Parathyroid adenoma (tissue), 2 donors: ENCODE data around the gene SAPCD2.

Experiments used
- H2AFZ ChIP-seq: fragments of 300-600 bp; sonication (generic); one replicate; pipeline ENCODE4 v1.7.0; 2017; ENCODE audit warnings: antibody characterized with exemption, mild to moderate bottlenecking
- H3K27ac ChIP-seq: fragments of 300-600 bp; sonication (generic); one replicate; pipeline ENCODE4 v1.7.0; 2017
- H3K27me3 ChIP-seq: fragments of 300-600 bp; sonication (generic); one replicate; pipeline ENCODE4 v1.7.0; 2017; ENCODE audit warnings: low read length; ENCODE audit not compliant: control insufficient read depth, insufficient read depth
- H3K36me3 ChIP-seq: fragments of 300-600 bp; sonication (generic); one replicate; pipeline ENCODE4 v1.7.0; 2017; ENCODE audit warnings: low read length; ENCODE audit not compliant: control insufficient read depth, insufficient read depth
- H3K4me1 ChIP-seq: fragments of 300-600 bp; sonication (generic); one replicate; pipeline ENCODE4 v1.7.0; 2017; ENCODE audit warnings: control low read depth
- H3K4me2 ChIP-seq: fragments of 300-600 bp; sonication (generic); one replicate; pipeline ENCODE4 v1.7.0; 2017; ENCODE audit warnings: low read length
- H3K4me3 ChIP-seq: fragments of 300-600 bp; sonication (generic); one replicate; pipeline ENCODE4 v1.7.0; 2017; ENCODE audit warnings: low read depth, low read length
- H3K79me2 ChIP-seq: fragments of 300-600 bp; sonication (generic); one replicate; pipeline ENCODE4 v1.7.0; 2017; ENCODE audit warnings: control low read depth
- H3K9ac ChIP-seq: fragments of 300-600 bp; sonication (generic); one replicate; pipeline ENCODE4 v1.7.0; 2017; ENCODE audit warnings: mild to moderate bottlenecking
- H3K9me3 ChIP-seq: fragments of 300-600 bp; sonication (generic); one replicate; pipeline ENCODE4 v1.7.0; 2017; ENCODE audit warnings: low read length; ENCODE audit not compliant: control insufficient read depth
- CTCF ChIP-seq: fragments of 300-600 bp; sonication (generic); IDR thresholded peaks from one replicate; pipeline ENCODE4 v1.7.0; 2017; ENCODE audit warnings: antibody characterized with exemption, mild to moderate bottlenecking
- donor health status: primary hyperparathyroidism.

SAPCD2 gene

DNA sequence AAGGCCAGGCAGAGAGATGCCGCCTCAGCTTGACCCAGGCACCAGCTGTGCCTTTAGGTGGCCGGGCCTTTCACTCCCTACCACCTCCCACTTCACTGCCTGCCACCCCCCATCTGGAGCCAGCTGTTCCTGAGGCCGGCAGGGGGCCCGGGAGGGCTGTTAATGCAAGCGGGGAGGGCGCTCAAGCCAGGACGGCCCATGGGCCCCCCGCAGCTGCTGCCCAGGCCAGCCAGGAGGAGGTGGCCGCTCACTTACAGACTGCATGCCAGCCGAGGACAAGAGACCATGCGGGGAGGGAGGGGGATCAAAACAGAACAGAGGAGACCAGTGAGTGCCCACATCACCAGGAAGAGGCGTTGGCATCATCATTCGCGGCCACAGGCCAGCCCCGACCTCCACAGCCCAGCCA lies 46.8 kb downstream of the SAPCD2 start:
- Histone ChIP-seq H3K9me3 (no peaks in the 10 kb centered on the region), H3K9ac (no peak overlapping the region), H3K27me3 (no peaks in the 10 kb centered on the region), H3K4me2 (no peak overlapping the region), H2AFZ (no peak overlapping the region), H3K36me3 (no peaks in the 10 kb centered on the region), H3K4me3 (no peak overlapping the region), H3K27ac (no peak overlapping the region), H3K79me2 (peaks cover 3% of the 10 kb centered on the region), H3K4me1 (peaks cover 9% of the 10 kb centered on the region)
- TF ChIP-seq CTCF, result no peak

GRCh38 chr9:137023157-137023556 lies 47.2 kb downstream of the SAPCD2 start:
- TF ChIP-seq CTCF, result no peak
- H3K4me2 ChIP-seq, result no peak overlapping the region
- no peaks in the 10 kb centered on the region for H3K27me3 ChIP-seq
- H3K27ac ChIP-seq, result no peak overlapping the region
- H3K9ac ChIP-seq, result no peak overlapping the region
- H3K4me3 ChIP-seq, result no peak overlapping the region
- no peak overlapping the region for H2AFZ ChIP-seq
- H3K4me1 ChIP-seq, result peaks cover 9% of the 10 kb centered on the region
- no peaks in the 10 kb centered on the region for H3K9me3 ChIP-seq
- H3K36me3 ChIP-seq, result no peaks in the 10 kb centered on the region
- H3K79me2 ChIP-seq, result peaks cover 3% of the 10 kb centered on the region

DNA sequence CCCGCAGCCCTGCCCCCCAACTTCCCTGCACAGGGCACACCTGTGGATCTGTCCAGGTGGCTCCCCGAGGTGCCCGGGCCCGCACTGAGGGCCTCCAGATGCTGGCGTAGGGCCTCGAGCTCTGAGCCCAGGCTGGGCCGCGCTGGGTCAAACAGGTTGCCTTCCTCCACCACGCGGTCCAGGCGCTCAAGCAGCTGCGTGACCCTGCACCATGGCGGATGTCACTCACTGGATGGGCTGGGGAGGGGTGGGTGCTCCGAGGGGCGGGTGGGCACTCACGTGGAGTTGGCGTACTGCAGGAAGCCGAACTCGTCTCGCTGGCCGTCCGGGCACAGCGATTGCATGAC lies 47.7 kb downstream of the SAPCD2 start:
- Histone ChIP-seq H3K27me3 (no peaks in the 10 kb centered on the region), H3K79me2 (peaks cover 3% of the 10 kb centered on the region), H3K9me3 (no peaks in the 10 kb centered on the region), H3K27ac (no peak overlapping the region), H3K4me1 (peaks cover 9% of the 10 kb centered on the region), H3K4me2 (no peak overlapping the region), H3K9ac (no peak overlapping the region), H3K4me3 (no peak overlapping the region), H2AFZ (no peak overlapping the region), H3K36me3 (no peaks in the 10 kb centered on the region)
- TF ChIP-seq CTCF, result no peak

- H3K79me2 ChIP-seq, result peaks cover 1% of the 10 kb centered on the region
- no peak overlapping the region for H3K27ac ChIP-seq
- H3K36me3 ChIP-seq, result no peaks in the 10 kb centered on the region
- TF ChIP-seq CTCF, result no peak
- no peak overlapping the region for H3K9ac ChIP-seq
- H2AFZ ChIP-seq, result no peak overlapping the region
- H3K9me3 ChIP-seq, result no peaks in the 10 kb centered on the region
- no peak overlapping the region for H3K4me3 ChIP-seq
- H3K4me1 ChIP-seq, result peaks cover 8% of the 10 kb centered on the region
- no peaks in the 10 kb centered on the region for H3K27me3 ChIP-seq
- no peak overlapping the region for H3K4me2 ChIP-seq
Observed at GRCh38 chr9:137021979-137022661, 48.2 kb downstream of the SAPCD2 start.

DNA sequence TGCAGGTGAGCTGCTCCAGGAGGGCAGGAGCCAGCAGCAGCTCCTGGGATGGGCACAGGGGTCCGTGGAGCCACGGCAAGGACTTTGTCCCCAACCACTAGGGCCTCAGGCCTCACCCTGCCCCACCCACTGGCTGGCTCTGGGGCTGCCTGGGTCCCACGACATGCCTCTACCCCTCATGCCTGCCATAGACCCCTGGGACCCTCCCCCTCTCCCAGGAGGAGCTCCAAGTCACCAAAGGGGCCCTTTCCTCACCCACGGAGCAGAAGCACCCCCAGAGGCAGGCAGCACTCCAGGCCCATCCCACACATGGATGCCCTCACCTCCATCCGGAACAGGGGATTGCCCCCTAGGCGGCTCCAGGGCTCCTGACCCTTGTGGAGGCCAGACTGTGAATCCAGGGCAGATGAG lies 48.8 kb downstream of the SAPCD2 start:
- H3K4me3 ChIP-seq, result no peak overlapping the region
- no peaks in the 10 kb centered on the region for H3K27me3 ChIP-seq
- H3K27ac ChIP-seq, result no peak overlapping the region
- H3K79me2 ChIP-seq, result no peaks in the 10 kb centered on the region
- no peaks in the 10 kb centered on the region for H3K36me3 ChIP-seq
- no peaks in the 10 kb centered on the region for H3K9me3 ChIP-seq
- no peak for TF ChIP-seq CTCF
- H2AFZ ChIP-seq, result no peak overlapping the region
- H3K4me1 ChIP-seq, result peaks cover 4% of the 10 kb centered on the region
- H3K9ac ChIP-seq, result no peak overlapping the region
- H3K4me2 ChIP-seq, result no peak overlapping the region
